HG03139 (cell line): ENCODE results near the gene CEP295NL.
"Not testable (repeated sequence)": the region's sequence is repeated elsewhere in the genome, so short reads cannot be mapped to it uniquely, and the experiment has no call there.

Source experiments
- ATAC-seq: cut with Tn5 transposase; IDR thresholded peaks from one replicate; pipeline ENCODE4 v1.9.1; 2021; ENCODE audit not compliant: unreplicated experiment

Gene CEP295NL

GRCh38 chr17:78867046-78867445 lies 36.0 kb downstream of the CEP295NL start:
- ATAC-seq, result not testable (repeated sequence)

- no peak for ATAC-seq
These were observed 37.2 kb downstream of the CEP295NL start for GRCh38 chr17:78865682-78866390.

GRCh38 chr17:78864117-78864516 lies 38.9 kb downstream of the CEP295NL start:
- no peak for ATAC-seq

- no peak for ATAC-seq
These were observed 40.7 kb downstream of the CEP295NL start for GRCh38 chr17:78862073-78863023.

GRCh38 chr17:78861229-78861628 lies 41.8 kb downstream of the CEP295NL start:
- ATAC-seq, result no peak

- no peak for ATAC-seq
These were observed 44.0 kb downstream of the CEP295NL start for GRCh38 chr17:78859051-78859450.

- ATAC-seq, result no peak
These were observed 45.7 kb downstream of the CEP295NL start for GRCh38 chr17:78857266-78857665.

- no peak for ATAC-seq
These were observed 47.3 kb downstream of the CEP295NL start for GRCh38 chr17:78855561-78856165.

- ATAC-seq, result no peak
These were observed 48.5 kb downstream of the CEP295NL start for GRCh38 chr17:78854508-78854907.

GRCh38 chr17:78853926-78854394 lies 49.0 kb downstream of the CEP295NL start:
- ATAC-seq, result no peak

GRCh38 chr17:78852709-78853121 lies 50.3 kb downstream of the CEP295NL start:
- ATAC-seq, result no peak

GRCh38 chr17:78849026-78849425 lies 54.0 kb downstream of the CEP295NL start:
- ATAC-seq, result no peak

- ATAC-seq, result no peak
These were observed 55.9 kb downstream of the CEP295NL start for GRCh38 chr17:78847052-78847451.

- no peak for ATAC-seq
These were observed 58.5 kb downstream of the CEP295NL start for GRCh38 chr17:78844301-78845005.

GRCh38 chr17:78842881-78843565 lies 60.0 kb downstream of the CEP295NL start:
- ATAC-seq, result no peak

GRCh38 chr17:78840780-78841611 lies 62.0 kb downstream of the CEP295NL start, which contains the start of gene USP36:
USP36 (minus strand) TSS chr17:78840814; CDS start chr17:78836363, 4,451 bp downstream.
- ATAC-seq, result peak; percentile 91
